Endothelial cell (in vitro differentiated cells): ENCODE measurements around the gene DEFB132. TPM values are rescaled to one million over a fixed set of nuclear protein-coding genes. Genes with fewer than 3 reads are reported as not detected.
"Not testable (repeated sequence)": the region's sequence is repeated elsewhere in the genome, so short reads cannot be mapped to it uniquely, and the experiment has no call there.

ENCODE experiments used
- DNase-seq: peaks from one replicate; pipeline ENCODE4 v3.0.0; 2021; ENCODE audit warnings: low spot score
- H3K27ac Mint-ChIP-seq: one replicate; pipeline ENCODE4 v1.8.0; 2021; ENCODE audit warnings: mixed read lengths, inconsistent platforms; ENCODE audit not compliant: unreplicated experiment
- H3K27me3 Mint-ChIP-seq: one replicate; pipeline ENCODE4 v1.8.0; 2021; ENCODE audit warnings: mild to moderate bottlenecking, moderate library complexity, mixed read lengths, inconsistent platforms; ENCODE audit not compliant: unreplicated experiment
- H3K36me3 Mint-ChIP-seq: one replicate; pipeline ENCODE4 v1.8.0; 2021; ENCODE audit warnings: mild to moderate bottlenecking, low read depth, mixed read lengths, inconsistent platforms; ENCODE audit not compliant: unreplicated experiment
- H3K4me1 Mint-ChIP-seq: one replicate; pipeline ENCODE4 v1.8.0; 2021; ENCODE audit warnings: mild to moderate bottlenecking, mixed read lengths, inconsistent platforms; ENCODE audit not compliant: unreplicated experiment
- H3K4me3 Mint-ChIP-seq: one replicate; pipeline ENCODE4 v1.8.0; 2021; ENCODE audit warnings: mild to moderate bottlenecking, mixed read lengths, inconsistent platforms; ENCODE audit not compliant: unreplicated experiment
- H3K9me3 Mint-ChIP-seq: one replicate; pipeline ENCODE4 v1.8.0; 2021; ENCODE audit warnings: mixed read lengths, inconsistent platforms; ENCODE audit not compliant: unreplicated experiment
- CTCF ChIP-seq: fragments of 200-600 bp; sonication (generic); IDR thresholded peaks from one replicate; pipeline ENCODE4 v1.5.0; 2021; ENCODE audit warnings: antibody characterized with exemption; ENCODE audit not compliant: unreplicated experiment
- total RNA-seq: library from RNA; stranded (reverse); fragmentation: NEBNext Ultra II Directional; extraction: Animal tissue kit (Norgen Biotek cat#: 25700); gene quantifications from one replicate; pipeline ENCODE4 v1.2.1, GENCODE V29; 2021; ENCODE audit not compliant: unreplicated experiment

DEFB132 gene
- total RNA-seq, 1 donor from 2014 or later, result not detected

- Mint-ChIP-seq H3K4me1 (peaks cover 8% of the 10 kb centered on the region), H3K4me3 (no peak overlapping the region), H3K27me3 (peaks cover 8% of the 10 kb centered on the region), H3K36me3 (no peaks in the 10 kb centered on the region), H3K9me3 (no peaks in the 10 kb centered on the region), H3K27ac (no peak overlapping the region)
- DNase-seq, result no peak
- TF ChIP-seq CTCF, result no peak
These were observed 6.2 kb upstream of the DEFB132 start for GRCh38 chr20:251354-251753.

- peaks cover 8% of the 10 kb centered on the region for H3K27me3 Mint-ChIP-seq
- no peak for DNase-seq
- no peaks in the 10 kb centered on the region for H3K36me3 Mint-ChIP-seq
- no peak for TF ChIP-seq CTCF
- H3K4me1 Mint-ChIP-seq, result peaks cover 8% of the 10 kb centered on the region
- H3K27ac Mint-ChIP-seq, result no peak overlapping the region
- H3K4me3 Mint-ChIP-seq, result no peak overlapping the region
- no peaks in the 10 kb centered on the region for H3K9me3 Mint-ChIP-seq
These were observed 4.7 kb upstream of the DEFB132 start for GRCh38 chr20:252801-253200.

- not testable (repeated sequence) for DNase-seq, H3K9me3 Mint-ChIP-seq, H3K27ac Mint-ChIP-seq, H3K4me3 Mint-ChIP-seq, H3K4me1 Mint-ChIP-seq, H3K36me3 Mint-ChIP-seq
- H3K27me3 Mint-ChIP-seq, result peaks cover 11% of the 10 kb centered on the region
These were observed 4.1 kb upstream of the DEFB132 start for GRCh38 chr20:253447-253846.

DNA sequence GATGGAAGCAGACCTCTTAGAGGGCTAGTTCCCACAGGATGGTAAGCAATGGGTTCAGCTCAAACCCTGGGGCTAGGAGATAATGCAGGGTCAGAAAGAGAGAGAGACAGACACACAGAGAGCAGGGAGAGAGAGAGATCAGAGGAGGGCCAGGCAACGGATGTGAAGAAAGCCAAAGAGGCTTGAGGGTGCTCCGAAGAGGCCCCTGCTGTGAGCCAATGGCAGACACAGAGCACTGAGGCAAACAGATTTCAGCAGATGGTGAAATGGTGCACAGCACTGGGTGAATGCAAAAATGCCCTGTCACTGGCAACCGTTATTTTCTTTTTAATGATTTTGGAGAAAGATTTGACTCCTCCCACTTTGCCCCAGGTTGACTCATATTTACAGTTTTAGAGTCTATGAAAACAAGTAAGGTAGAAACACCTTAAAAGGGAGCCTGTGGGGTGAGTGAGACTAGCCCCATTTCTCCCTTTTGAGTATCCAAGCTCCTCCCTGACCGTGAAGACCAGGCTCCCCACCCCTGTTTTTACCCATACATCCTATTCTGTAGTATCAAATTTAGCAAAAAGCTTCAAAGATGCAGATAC lies 840 bp downstream of the DEFB132 start:
- Mint-ChIP-seq H3K9me3 (no peaks in the 10 kb centered on the region), H3K27me3 (peaks cover 7% of the 10 kb centered on the region), H3K4me3 (no peak overlapping the region)

DNA sequence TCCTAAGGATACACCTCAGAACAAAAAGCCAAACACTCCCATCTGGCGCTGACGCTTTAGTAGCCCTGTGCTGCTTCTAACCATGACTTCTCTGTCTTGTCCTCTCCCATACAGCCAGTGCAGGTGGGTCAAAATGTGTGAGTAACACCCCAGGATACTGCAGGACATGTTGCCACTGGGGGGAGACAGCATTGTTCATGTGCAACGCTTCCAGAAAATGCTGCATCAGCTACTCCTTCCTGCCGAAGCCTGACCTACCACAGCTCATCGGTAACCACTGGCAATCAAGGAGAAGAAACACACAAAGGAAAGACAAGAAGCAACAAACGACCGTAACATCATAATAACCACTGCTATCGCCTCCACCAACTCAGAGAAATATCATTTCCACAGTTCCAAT lies 1.4 kb downstream of the DEFB132 start:
- H3K27ac Mint-ChIP-seq, result no peak overlapping the region
- H3K4me1 Mint-ChIP-seq, result no peaks in the 10 kb centered on the region
- DNase-seq, result no peak
- H3K36me3 Mint-ChIP-seq, result peaks cover 3% of the 10 kb centered on the region
- H3K27me3 Mint-ChIP-seq, result peaks cover 7% of the 10 kb centered on the region
- no peak overlapping the region for H3K4me3 Mint-ChIP-seq
- H3K9me3 Mint-ChIP-seq, result no peaks in the 10 kb centered on the region
- no peak for TF ChIP-seq CTCF

More for the DNA sequence above, 840 bp downstream of the DEFB132 start:
- Mint-ChIP-seq H3K4me1 (no peaks in the 10 kb centered on the region), H3K36me3 (peaks cover 3% of the 10 kb centered on the region), H3K27ac (no peak overlapping the region)
- no peak for TF ChIP-seq CTCF
- no peak for DNase-seq
